ENCODE data around the gene TRUB1.

TRUB1 gene

GRCh38 chr10:114987995-114988394 lies 50.0 kb downstream of the TRUB1 start:
- DNase-seq: no peak

- DNase-seq: no peak
Measured at GRCh38 chr10:114990586-114990985, 52.6 kb downstream of the TRUB1 start.

GRCh38 chr10:114990991-114991390 lies 53.0 kb downstream of the TRUB1 start:
- DNase-seq: no peak

- DNase-seq: no peak
Measured at GRCh38 chr10:114992189-114992775, 54.3 kb downstream of the TRUB1 start.

GRCh38 chr10:114995468-114996247 lies 57.7 kb downstream of the TRUB1 start:
- no peak for DNase-seq

- no peak for DNase-seq
Measured at GRCh38 chr10:114996542-114996941, 58.5 kb downstream of the TRUB1 start.

GRCh38 chr10:114998993-114999392 lies 61.0 kb downstream of the TRUB1 start:
- DNase-seq: no peak

GRCh38 chr10:115001506-115002381 lies 63.7 kb downstream of the TRUB1 start:
- no peak for DNase-seq

- DNase-seq: no peak
Measured at GRCh38 chr10:115003396-115003795, 65.4 kb downstream of the TRUB1 start.

- no peak for DNase-seq
Measured at GRCh38 chr10:115004236-115004862, 66.4 kb downstream of the TRUB1 start.

GRCh38 chr10:115005771-115006170 lies 67.8 kb downstream of the TRUB1 start:
- DNase-seq: no peak

GRCh38 chr10:115018185-115018931 lies 80.4 kb downstream of the TRUB1 start:
- no peak for DNase-seq

- DNase-seq: no peak
Measured at GRCh38 chr10:115020449-115020848, 82.5 kb downstream of the TRUB1 start.

GRCh38 chr10:115022733-115023132 lies 84.7 kb downstream of the TRUB1 start:
- no peak for DNase-seq

GRCh38 chr10:115023715-115024114 lies 85.7 kb downstream of the TRUB1 start:
- no peak for DNase-seq

- no peak for DNase-seq
Measured at GRCh38 chr10:115024371-115024770, 86.4 kb downstream of the TRUB1 start.

GRCh38 chr10:115026056-115026745 lies 88.2 kb downstream of the TRUB1 start:
- no peak for DNase-seq

- no peak for DNase-seq
Measured at GRCh38 chr10:115026746-115027140, 88.7 kb downstream of the TRUB1 start.
